ENCODE data around the gene ATP11A. TPM values are rescaled to one million over a fixed set of nuclear protein-coding genes. Genes with fewer than 3 reads are reported as not detected.
A peak's percentile ranks its signal among the peaks of the same experiment; 100 is the strongest.

Gene ATP11A
- total RNA-seq, 1 experiment from 2014 or later: 8.7 TPM

DNA sequence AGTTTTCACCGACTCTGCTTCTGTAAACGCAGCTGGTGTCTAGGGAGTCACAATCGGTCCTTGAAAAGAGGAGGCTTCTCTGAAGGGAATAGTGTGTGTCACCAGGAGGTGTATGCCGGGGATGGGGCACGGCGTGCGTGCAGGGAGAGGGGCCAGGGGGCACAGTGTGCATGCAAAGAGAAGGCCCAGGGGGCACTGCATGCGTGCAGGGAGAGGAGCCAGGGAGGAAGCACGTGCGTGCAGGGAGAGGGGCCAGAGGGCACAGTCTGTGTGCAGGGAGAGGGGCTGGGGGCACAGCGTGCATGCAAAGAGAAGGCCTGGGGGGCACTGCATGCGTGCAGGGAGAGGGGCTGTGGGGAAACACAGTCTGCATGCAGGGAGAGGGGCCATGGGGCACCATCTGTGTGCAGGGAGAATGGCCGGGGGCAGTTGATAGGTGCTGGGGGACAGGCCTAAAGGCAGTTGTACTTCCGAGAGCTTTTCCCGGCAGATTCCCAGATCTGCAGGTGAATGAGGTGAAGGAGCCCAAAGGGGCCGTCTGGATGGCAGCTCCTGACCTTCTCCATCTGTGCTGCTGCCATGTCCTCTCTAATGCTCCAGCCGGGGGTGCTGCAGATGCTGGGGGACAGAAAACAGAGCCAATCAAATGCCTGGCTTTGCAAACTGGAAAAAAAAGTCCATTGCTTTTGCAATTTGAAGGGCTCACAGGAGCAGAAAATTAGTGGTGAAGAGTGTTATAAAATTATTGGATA, 36.4 kb downstream of the ATP11A start:
- H3K9me3 ChIP-seq (ENCODE audit: low read length): no peaks in the 10 kb centered on the region
- TF ChIP-seq, protein P1, sequence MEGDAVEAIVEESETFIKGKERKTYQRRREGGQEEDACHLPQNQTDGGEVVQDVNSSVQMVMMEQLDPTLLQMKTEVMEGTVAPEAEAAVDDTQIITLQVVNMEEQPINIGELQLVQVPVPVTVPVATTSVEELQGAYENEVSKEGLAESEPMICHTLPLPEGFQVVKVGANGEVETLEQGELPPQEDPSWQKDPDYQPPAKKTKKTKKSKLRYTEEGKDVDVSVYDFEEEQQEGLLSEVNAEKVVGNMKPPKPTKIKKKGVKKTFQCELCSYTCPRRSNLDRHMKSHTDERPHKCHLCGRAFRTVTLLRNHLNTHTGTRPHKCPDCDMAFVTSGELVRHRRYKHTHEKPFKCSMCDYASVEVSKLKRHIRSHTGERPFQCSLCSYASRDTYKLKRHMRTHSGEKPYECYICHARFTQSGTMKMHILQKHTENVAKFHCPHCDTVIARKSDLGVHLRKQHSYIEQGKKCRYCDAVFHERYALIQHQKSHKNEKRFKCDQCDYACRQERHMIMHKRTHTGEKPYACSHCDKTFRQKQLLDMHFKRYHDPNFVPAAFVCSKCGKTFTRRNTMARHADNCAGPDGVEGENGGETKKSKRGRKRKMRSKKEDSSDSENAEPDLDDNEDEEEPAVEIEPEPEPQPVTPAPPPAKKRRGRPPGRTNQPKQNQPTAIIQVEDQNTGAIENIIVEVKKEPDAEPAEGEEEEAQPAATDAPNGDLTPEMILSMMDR (conservative IDR thresholded peaks at IDR 0.05; ENCODE audit: low read depth, low read length): no peak
- TF ChIP-seq EZH2phosphoT487 (IDR thresholded peaks at IDR 0.05; ENCODE audit: borderline replicate concordance, low read length): no peak
- TF ChIP-seq EZH2 (IDR thresholded peaks at IDR 0.05; ENCODE audit: low read length, unreplicated experiment): no peak
- ATAC-seq (peak; percentile 22), DNase-seq (peak; percentile 6)
- peak overlapping the region; percentile 98 for H3K27ac ChIP-seq (ENCODE audit: low read length)
- no peak overlapping the region for H3K9ac ChIP-seq (ENCODE audit: low read length)
- no peak overlapping the region for H2AFZ ChIP-seq (ENCODE audit: low read length)
- H3K9me2 ChIP-seq (replicated peaks; ENCODE audit: low read length): no peaks in the 10 kb centered on the region
- CTCF ChIA-PET: interaction anchor here (0.5 kb wide), 2 partner anchors 15 to 217 kb away, joined by 3 to 4 read pairs; no protein-coding TSS in a partner anchor
- intact Hi-C loops (cut with micrococcal nuclease): no loop called here
- no peaks in the 10 kb centered on the region for H3F3A ChIP-seq (ENCODE audit: low read length, unreplicated experiment)
- peak overlapping the region; percentile 72 for H3K4me2 ChIP-seq (ENCODE audit: low read length)
- H3K27me3 ChIP-seq (ENCODE audit: low read length): no peaks in the 10 kb centered on the region
- peaks cover 36% of the 10 kb centered on the region for H3K4me1 ChIP-seq (ENCODE audit: insufficient read depth, low read length)
- BruUV-seq (replicated peaks): no TSS peak
- H3K36me3 ChIP-seq (ENCODE audit: low read depth, low read length): no peaks in the 10 kb centered on the region
- H3K79me2 ChIP-seq (ENCODE audit: low read length): peaks cover 10% of the 10 kb centered on the region
- peak overlapping the region; percentile 52; the same call in 1 of the 2 replicates for H3K4me3 ChIP-seq (ENCODE audit: low read length)
- POLR2A ChIA-PET (ENCODE audit: unreplicated experiment): no interaction called here
- no peaks in the 10 kb centered on the region for H4K20me1 ChIP-seq (ENCODE audit: low read length)

DNA sequence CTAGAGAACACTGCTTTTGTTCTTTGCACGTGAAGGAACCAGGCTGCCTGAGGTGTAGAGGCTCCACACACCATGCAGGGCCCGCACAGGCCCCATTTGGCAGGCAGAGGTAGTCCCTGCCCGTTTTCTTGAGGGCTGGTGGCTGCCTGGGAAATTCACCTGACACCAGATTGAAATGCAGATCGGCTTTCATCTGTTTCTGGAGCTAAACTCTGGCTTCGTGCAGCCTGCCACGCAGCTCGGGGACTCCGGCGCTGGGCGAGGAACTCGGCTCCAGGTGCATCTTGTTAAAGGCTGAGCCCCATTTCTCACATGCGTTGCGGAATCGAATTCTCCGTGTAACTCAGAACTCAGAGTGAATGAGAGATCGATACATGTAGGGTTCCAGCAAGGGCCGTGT, 37.7 kb downstream of the ATP11A start:
- DNase-seq (no peak), ATAC-seq (no peak)
- H3K4me2 ChIP-seq (ENCODE audit: low read length): no peak overlapping the region
- no peaks in the 10 kb centered on the region for H3K27me3 ChIP-seq (ENCODE audit: low read length)
- POLR2A ChIA-PET (ENCODE audit: unreplicated experiment): no interaction called here
- no peaks in the 10 kb centered on the region for H3F3A ChIP-seq (ENCODE audit: low read length, unreplicated experiment)
- H3K27ac ChIP-seq (ENCODE audit: low read length): no peak overlapping the region
- no TSS peak for BruUV-seq (replicated peaks)
- no peaks in the 10 kb centered on the region for H3K36me3 ChIP-seq (ENCODE audit: low read depth, low read length)
- CTCF ChIA-PET: no interaction called here
- no peaks in the 10 kb centered on the region for H4K20me1 ChIP-seq (ENCODE audit: low read length)
- H3K9me3 ChIP-seq (ENCODE audit: low read length): no peaks in the 10 kb centered on the region
- TF ChIP-seq EZH2 (IDR thresholded peaks at IDR 0.05; ENCODE audit: low read length, unreplicated experiment) (no peak), EZH2phosphoT487 (IDR thresholded peaks at IDR 0.05; ENCODE audit: borderline replicate concordance, low read length) (no peak)
- TF ChIP-seq, protein P1 (conservative IDR thresholded peaks at IDR 0.05; ENCODE audit: low read depth, low read length): no peak
- peaks cover 10% of the 10 kb centered on the region for H3K79me2 ChIP-seq (ENCODE audit: low read length)
- no peak overlapping the region for H3K9ac ChIP-seq (ENCODE audit: low read length)
- no peaks in the 10 kb centered on the region for H3K9me2 ChIP-seq (replicated peaks; ENCODE audit: low read length)
- no peak overlapping the region for H2AFZ ChIP-seq (ENCODE audit: low read length)
- intact Hi-C loops (cut with micrococcal nuclease): no loop called here
- H3K4me1 ChIP-seq (ENCODE audit: insufficient read depth, low read length): peaks cover 33% of the 10 kb centered on the region
- no peak overlapping the region for H3K4me3 ChIP-seq (ENCODE audit: low read length)
